BJ (cell line): ENCODE measurements around the gene TXNRD1. TPM values are rescaled to one million over a fixed set of nuclear protein-coding genes. Genes with fewer than 3 reads are reported as not detected.
"Not testable (repeated sequence)": the region's sequence is repeated elsewhere in the genome, so short reads cannot be mapped to it uniquely, and the experiment has no call there.

Experiments used
- CTCF ChIA-PET: fragments of 350-600 bp; formaldehyde crosslinking; extraction: SDS; loops from one replicate; lab custom pipeline; 2021; ENCODE audit warnings: antibody characterized with exemption, inconsistent platforms; lab: Yijun Ruan, JAX
- POLR2A ChIA-PET: fragments of 300-600 bp; sonication (Branson Sonifier 250); formaldehyde crosslinking; extraction: SDS; loops from one replicate; lab custom pipeline; 2021; ENCODE audit warnings: antibody characterized with exemption; lab: Charles Lee
- DNase-seq: peaks from one replicate; pipeline ENCODE4 v3.0.0-alpha.2; 2011; ENCODE audit warnings: low read depth
- H3K27me3 ChIP-seq: 2 replicates; pipeline ENCODE4 v1.6.0; 2011; ENCODE audit warnings: low read length; ENCODE audit not compliant: control insufficient read depth, insufficient read depth
- H3K36me3 ChIP-seq: 2 replicates; pipeline ENCODE4 v1.5.1; 2011; ENCODE audit warnings: low read length; ENCODE audit not compliant: control insufficient read depth, insufficient read depth
- H3K4me3 ChIP-seq: 2 replicates; pipeline ENCODE4 v1.5.1; 2011; ENCODE audit warnings: low read depth, mild to moderate bottlenecking, control low read depth, low read length
- CTCF ChIP-seq: IDR thresholded peaks from 2 replicates; pipeline ENCODE4 v1.5.1; 2011; ENCODE audit warnings: low read depth, mild to moderate bottlenecking, control low read depth, inconsistent platforms, low read length, moderate library complexity; ENCODE audit not compliant: insufficient read depth
- polyA plus RNA-seq: library from polyadenylated mRNA; depleted of rRNA; stranded (reverse); fragments of >200 nt; gene quantifications from 2 replicates; pipeline ENCODE4 v1.2.3, GENCODE V29; 2011

Gene TXNRD1
- polyA plus RNA-seq, 1 experiment, result 1,028 TPM

- H3K4me3 ChIP-seq, result no peak overlapping the region
- H3K27me3 ChIP-seq, result no peaks in the 10 kb centered on the region
- H3K36me3 ChIP-seq, result peaks cover 20% of the 10 kb centered on the region
- DNase-seq, result no peak
- POLR2A ChIA-PET, result no interaction called here
- CTCF ChIA-PET, result no interaction called here
- TF ChIP-seq CTCF, result no peak
Observed at GRCh38 chr12:104323899-104324298, 108.3 kb downstream of the TXNRD1 start.

GRCh38 chr12:104328278-104328677 lies 112.7 kb downstream of the TXNRD1 start:
- H3K36me3 ChIP-seq, result peaks cover 17% of the 10 kb centered on the region
- CTCF ChIA-PET, result interaction anchor here (1.8 to 2.1 kb wide), 2 partner anchors 11 to 17 kb away, joined by 5 to 6 read pairs; no protein-coding TSS in a partner anchor
- POLR2A ChIA-PET, H3K27me3 ChIP-seq, DNase-seq, H3K4me3 ChIP-seq: not testable (repeated sequence)

- CTCF ChIA-PET, result interaction anchor here (1.8 to 2.1 kb wide), 2 partner anchors 10 to 16 kb away, joined by 5 to 6 read pairs; no protein-coding TSS in a partner anchor
- POLR2A ChIA-PET, result no interaction called here
- no peak for TF ChIP-seq CTCF
- peaks cover 19% of the 10 kb centered on the region for H3K36me3 ChIP-seq
- H3K27me3 ChIP-seq, result no peaks in the 10 kb centered on the region
- no peak for DNase-seq
- no peak overlapping the region for H3K4me3 ChIP-seq
Observed at GRCh38 chr12:104328790-104329189, 113.2 kb downstream of the TXNRD1 start.

- H3K36me3 ChIP-seq, result peaks cover 15% of the 10 kb centered on the region
- ChIA-PET CTCF (no interaction called here), POLR2A (no interaction called here)
- no peak for TF ChIP-seq CTCF
- no peak for DNase-seq
- no peak overlapping the region for H3K4me3 ChIP-seq
- H3K27me3 ChIP-seq, result no peaks in the 10 kb centered on the region
Observed at GRCh38 chr12:104329707-104330532, 114.3 kb downstream of the TXNRD1 start.

GRCh38 chr12:104331376-104331775 lies 115.8 kb downstream of the TXNRD1 start:
- CTCF ChIA-PET, result no interaction called here
- TF ChIP-seq CTCF, result no peak
- Histone ChIP-seq H3K27me3 (no peaks in the 10 kb centered on the region), H3K4me3 (no peak overlapping the region), H3K36me3 (peaks cover 17% of the 10 kb centered on the region)
- no peak for DNase-seq
- POLR2A ChIA-PET, result no interaction called here

GRCh38 chr12:104332273-104332672 lies 116.7 kb downstream of the TXNRD1 start:
- CTCF ChIA-PET, POLR2A ChIA-PET, H3K27me3 ChIP-seq, DNase-seq, H3K4me3 ChIP-seq: not testable (repeated sequence)
- H3K36me3 ChIP-seq, result peaks cover 16% of the 10 kb centered on the region
